HG02798 (cell line): Measurements from ENCODE around the gene ZPBP2.
A peak's percentile ranks its signal among the peaks of the same experiment; 100 is the strongest.
"Not testable (repeated sequence)": the region's sequence is repeated elsewhere in the genome, so short reads cannot be mapped to it uniquely, and the experiment has no call there.

Experiments used
- ATAC-seq: cut with Tn5 transposase; IDR thresholded peaks from one replicate; pipeline ENCODE4 v1.9.1; 2021; ENCODE audit warnings: mild to moderate bottlenecking; ENCODE audit not compliant: unreplicated experiment, poor library complexity

ZPBP2 gene

GRCh38 chr17:39867880-39868553 lies at the start of gene ZPBP2:
Gene ZPBP2 (plus strand): TSS chr17:39868202. CDS start chr17:39868355, 153 bp downstream.
- ATAC-seq, result peak; percentile 6

DNA sequence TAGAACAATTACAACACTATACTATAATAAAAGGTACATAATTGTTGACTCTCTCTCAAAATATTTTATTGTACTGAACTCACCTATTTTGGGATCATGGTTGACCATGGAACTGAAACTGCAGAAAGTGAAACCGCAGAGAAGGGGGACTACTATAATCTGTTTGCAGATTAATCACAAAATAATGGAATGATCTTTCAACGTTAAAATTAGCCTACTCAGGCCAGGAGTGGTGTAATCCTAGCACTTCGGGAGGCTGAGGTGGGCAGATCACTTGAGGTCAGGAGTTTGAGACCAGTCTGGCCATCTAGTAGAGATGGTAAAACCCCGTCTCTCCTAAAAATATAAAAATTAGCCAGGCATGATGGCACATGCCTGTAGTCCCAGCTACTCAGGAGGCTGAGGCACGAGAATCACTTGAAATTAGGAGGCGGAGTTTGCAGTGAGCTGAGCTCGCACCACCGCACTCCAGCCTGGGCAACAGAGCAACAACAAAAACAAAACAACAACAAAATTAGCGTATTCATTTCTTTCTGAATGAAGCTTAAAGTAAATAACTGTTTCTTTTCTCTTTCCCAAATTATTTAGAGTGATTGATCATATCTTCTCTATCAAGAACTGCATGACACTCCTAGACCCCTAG lies 49.5 kb upstream of the ZPBP2 start:
- ATAC-seq, result no peak

DNA sequence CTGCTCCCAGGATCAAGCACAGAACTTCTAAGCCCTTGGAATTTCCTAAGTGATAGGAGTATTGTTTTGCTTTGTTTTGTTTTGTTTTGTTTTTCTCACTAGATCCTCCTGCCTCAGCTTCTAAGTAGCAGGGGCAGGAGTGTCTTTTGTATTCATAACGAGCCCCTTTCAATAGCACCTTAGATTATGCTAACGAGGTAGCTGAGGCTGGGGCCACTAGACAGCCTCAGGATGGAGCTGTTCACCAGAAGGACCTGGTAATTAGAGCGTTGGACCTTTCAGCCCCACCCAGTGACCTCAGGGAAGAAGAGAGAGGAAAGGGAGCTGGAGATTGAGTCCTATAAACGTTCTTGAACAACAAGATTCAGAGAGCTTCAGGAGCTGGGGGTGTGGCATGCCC lies 47.5 kb upstream of the ZPBP2 start:
- ATAC-seq, result no peak

DNA sequence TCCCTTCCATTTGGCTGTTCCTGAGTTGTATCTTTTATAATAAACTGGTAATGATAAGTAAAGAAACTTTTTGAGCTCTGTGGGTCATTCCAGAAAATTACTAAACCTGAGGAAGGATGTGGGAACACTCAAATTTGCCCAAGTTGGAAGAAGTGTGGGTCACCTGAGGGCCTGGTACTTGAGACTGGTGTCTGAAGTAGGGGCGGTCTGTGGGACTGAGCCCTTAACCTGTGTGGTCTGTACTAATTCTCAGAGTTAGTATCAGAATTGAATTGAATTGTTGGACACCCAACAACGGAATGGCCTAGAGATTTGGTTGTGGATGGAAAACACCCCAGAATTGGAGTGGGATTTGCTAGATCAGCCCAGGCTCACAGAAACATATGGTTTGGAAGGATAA lies 47.0 kb upstream of the ZPBP2 start:
- no peak for ATAC-seq

- ATAC-seq, result no peak
Observed at GRCh38 chr17:39822051-39822451, 46.0 kb upstream of the ZPBP2 start.

GRCh38 chr17:39823407-39824054 lies 44.5 kb upstream of the ZPBP2 start:
- ATAC-seq, result no peak

DNA sequence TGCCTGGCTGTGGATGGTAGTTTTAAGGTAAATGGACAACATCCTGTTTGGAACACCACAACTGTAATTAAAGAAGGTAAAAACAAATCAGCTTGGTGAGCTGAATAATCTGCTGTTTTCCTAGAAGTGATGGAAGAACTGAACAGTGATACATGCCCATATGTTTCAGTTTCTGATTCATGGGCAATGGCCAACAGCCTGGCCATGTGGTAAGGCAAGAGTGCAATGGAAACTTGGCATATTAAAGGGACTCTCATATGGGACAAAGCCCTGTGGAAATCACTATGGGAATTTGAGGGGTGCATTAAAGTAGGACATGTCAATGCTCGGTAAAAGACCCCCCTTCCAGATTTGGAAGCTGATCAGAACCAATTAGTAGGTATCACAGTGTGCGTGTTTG lies 41.7 kb upstream of the ZPBP2 start:
- no peak for ATAC-seq

DNA sequence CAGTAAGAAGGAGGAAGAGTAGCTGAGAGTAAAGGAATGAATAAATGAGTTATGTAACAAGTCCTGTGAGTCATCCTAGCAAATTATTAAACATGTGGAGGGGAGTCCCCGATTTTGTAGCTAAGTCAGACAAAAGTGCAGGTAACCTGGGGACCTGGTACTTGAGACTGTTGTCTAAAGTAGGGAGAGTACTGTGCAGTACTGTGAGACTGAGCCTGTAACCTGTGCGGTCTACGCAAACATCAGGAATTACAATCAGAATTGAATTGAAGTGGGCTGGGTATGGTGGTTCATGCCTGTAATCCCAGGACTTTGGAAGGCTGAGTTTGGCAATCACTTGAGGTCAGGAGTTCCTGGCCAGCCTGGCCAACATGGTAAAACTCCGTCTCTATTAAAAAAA lies 39.6 kb upstream of the ZPBP2 start:
- no peak for ATAC-seq

DNA sequence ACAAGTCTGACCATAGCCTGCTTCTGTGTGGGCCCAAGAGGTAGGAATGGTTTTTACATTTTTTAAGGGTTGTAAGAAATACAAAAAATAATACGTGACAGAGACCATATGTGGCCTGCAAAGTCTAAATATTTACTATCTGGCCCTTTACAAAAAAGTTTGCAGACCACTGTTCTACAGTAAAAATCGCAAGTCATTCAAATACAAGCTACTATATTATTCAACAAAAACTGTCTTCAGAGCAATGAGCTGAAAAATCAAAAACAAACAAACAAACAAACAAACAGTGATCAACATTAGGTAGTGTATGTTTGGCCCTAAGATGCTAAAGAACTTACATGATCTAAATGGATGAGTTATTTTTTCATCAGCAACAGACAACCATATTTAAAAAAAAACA lies 36.4 kb upstream of the ZPBP2 start:
- no peak for ATAC-seq

- no peak for ATAC-seq
Observed at GRCh38 chr17:39834017-39834416, 34.0 kb upstream of the ZPBP2 start.

DNA sequence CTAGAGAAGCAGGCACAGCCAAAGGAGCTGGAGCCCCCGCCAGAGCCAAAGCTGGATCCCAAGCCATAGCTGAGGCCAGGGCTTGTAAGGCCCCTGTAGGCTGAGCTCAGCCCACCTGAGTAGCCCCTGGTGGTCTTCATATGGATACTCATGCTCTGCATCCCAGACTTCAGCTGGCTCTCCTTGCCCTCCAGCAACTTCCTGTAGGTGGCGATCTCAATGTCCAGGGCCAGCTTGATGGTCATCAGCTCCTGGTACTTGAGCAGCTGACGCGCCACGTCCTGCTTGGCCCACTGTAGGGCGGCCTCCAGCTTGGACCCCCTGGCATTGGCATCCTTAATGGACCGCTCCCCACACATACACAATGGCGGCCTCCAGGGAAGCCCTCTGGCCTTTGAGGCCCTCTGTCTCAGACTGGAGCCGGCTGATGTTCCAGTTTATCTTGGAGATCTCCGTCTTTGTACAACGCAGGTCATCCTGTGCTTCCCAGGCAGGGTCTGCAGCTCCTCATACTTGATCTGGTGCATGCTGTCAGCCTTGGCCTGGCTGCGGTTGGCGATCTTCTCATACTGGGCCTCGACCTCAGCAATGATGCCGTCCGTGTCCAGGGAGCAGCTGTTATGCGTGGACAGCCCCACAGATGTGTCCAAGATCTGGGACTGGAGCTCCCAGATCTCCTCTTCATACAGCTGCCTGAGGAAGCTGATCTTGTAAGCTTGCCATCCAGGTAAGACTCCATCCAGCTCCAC lies 32.8 kb upstream of the ZPBP2 start:
- ATAC-seq, result no peak

GRCh38 chr17:39836117-39836516 lies 31.9 kb upstream of the ZPBP2 start:
- no peak for ATAC-seq

DNA sequence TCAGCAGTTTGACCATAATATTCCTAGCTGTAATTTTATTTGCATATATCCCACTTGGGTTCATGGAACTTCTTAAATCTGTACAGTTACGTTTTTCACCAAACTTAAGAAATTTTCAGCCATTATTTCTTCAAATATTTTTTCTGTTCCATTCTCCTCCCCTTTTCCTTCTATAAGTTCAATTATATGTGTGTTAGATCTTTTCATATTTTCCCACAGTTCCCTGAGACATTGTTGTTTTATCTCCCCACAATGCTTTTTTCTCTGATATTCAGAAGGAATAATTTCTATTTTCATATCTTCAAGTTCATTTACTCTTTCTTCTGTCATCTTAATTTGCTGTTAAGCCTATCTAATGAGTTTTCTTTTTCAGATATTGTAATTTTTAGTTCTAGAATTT lies 29.9 kb upstream of the ZPBP2 start:
- no peak for ATAC-seq

GRCh38 chr17:39838784-39839183 lies 29.2 kb upstream of the ZPBP2 start:
- no peak for ATAC-seq

GRCh38 chr17:39841134-39841683 lies 26.8 kb upstream of the ZPBP2 start:
- ATAC-seq, result no peak

- ATAC-seq, result no peak
Observed at GRCh38 chr17:39845052-39845846, 22.8 kb upstream of the ZPBP2 start.

- ATAC-seq, result no peak
Observed at GRCh38 chr17:39846205-39846604, 21.8 kb upstream of the ZPBP2 start.

DNA sequence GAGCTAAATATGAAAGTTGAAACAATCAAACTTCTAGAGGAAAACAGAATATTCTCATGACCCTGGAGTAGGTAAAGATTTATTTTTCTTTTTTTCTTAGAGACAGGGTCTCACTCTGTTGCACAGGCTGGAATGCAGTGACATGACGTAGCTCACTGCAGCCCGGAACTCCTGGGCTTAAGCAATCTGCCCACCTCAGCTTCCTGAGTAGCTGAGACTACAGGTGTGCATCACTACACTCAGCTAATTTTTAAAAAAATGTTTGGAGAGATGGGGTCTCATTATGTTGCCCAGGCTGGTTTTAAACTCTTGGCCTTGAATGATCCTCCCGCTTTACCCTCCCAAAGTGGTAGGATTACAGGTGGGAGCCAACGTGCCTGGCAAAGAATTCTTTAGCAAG lies 19.4 kb upstream of the ZPBP2 start:
- no peak for ATAC-seq

DNA sequence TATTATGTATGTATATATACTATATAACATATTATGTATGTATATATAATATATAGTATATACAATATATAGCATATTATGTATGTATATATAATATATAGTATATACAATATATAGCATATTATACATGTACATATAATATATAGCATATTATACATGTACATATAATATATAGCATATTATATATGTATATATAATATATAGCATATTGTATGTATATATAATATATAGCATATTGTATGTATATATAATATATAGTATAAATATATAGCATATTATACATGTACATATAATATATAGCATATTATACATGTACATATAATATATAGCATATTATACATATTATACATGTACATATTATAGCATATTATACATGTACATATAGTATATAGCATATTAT lies 17.8 kb upstream of the ZPBP2 start:
- not testable (repeated sequence) for ATAC-seq

- ATAC-seq, result no peak
Observed at GRCh38 chr17:39852239-39852638, 15.8 kb upstream of the ZPBP2 start.
